ENCODE data around the gene GPR15LG.

DNA sequence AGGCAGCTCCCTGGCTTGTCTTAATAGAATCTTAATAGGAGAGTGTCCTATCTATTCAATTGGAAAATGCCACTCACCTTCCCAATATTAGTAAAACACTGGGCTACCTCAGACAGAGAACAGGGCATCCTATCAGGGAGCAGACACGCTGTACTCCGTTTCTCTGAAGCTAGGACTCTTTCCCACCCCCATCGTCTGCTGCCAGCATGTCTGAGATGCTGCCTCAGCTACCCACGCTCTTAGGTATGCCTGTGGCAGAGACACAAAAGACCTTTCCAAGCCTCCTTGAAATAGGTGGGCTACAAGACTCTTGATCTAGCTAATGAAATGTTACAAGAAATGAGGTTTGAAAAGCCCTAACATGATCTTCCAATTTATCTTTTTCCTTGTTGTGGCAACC, 54.2 kb downstream of the GPR15LG start:
- TF ChIP-seq POLR2A (IDR thresholded peaks at IDR 0.05; ENCODE audit: extremely low read depth, insufficient read length) = no peak
- TF ChIP-seq, protein P1, sequence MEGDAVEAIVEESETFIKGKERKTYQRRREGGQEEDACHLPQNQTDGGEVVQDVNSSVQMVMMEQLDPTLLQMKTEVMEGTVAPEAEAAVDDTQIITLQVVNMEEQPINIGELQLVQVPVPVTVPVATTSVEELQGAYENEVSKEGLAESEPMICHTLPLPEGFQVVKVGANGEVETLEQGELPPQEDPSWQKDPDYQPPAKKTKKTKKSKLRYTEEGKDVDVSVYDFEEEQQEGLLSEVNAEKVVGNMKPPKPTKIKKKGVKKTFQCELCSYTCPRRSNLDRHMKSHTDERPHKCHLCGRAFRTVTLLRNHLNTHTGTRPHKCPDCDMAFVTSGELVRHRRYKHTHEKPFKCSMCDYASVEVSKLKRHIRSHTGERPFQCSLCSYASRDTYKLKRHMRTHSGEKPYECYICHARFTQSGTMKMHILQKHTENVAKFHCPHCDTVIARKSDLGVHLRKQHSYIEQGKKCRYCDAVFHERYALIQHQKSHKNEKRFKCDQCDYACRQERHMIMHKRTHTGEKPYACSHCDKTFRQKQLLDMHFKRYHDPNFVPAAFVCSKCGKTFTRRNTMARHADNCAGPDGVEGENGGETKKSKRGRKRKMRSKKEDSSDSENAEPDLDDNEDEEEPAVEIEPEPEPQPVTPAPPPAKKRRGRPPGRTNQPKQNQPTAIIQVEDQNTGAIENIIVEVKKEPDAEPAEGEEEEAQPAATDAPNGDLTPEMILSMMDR (IDR thresholded peaks at IDR 0.05; ENCODE audit: low read depth, low read length) = no peak
